Muscle of back (tissue), 11 donors: ENCODE data around the gene NPHS1. TPM values are rescaled to one million over a fixed set of nuclear protein-coding genes. Genes with fewer than 3 reads are reported as not detected.
A peak's percentile ranks its signal among the peaks of the same experiment; 100 is the strongest.

Experiments
- DNase-seq, 3 donors: peaks; one replicate each; pipeline versions ENCODE4 v3.0.0 to v3.0.0-alpha.2; 2013
- polyA plus RNA-seq, 10 donors: library from polyadenylated mRNA; unstranded; fragments of 120-200 nt; gene quantifications; one replicate each; pipeline ENCODE4 v1.2.1, GENCODE V29; 2013; ENCODE audit not compliant: insufficient read length in 10 of 10

Gene NPHS1
- polyA plus RNA-seq, 10 donors: 0.09 to 0.52 (median 0.15) TPM; not detected in 2

- no peak for DNase-seq
These were observed 62.9 kb downstream of the NPHS1 start for GRCh38 chr19:35789195-35789977.

- no peak for DNase-seq
These were observed 63.9 kb downstream of the NPHS1 start for GRCh38 chr19:35788205-35788960.

- no peak for DNase-seq
These were observed 65.0 kb downstream of the NPHS1 start for GRCh38 chr19:35787227-35787799.

GRCh38 chr19:35786299-35787160 lies 65.8 kb downstream of the NPHS1 start:
- DNase-seq: no peak

- DNase-seq: no peak
These were observed 67.0 kb downstream of the NPHS1 start for GRCh38 chr19:35785339-35785627.

- DNase-seq: no peak
These were observed 67.6 kb downstream of the NPHS1 start for GRCh38 chr19:35784503-35785338.

- DNase-seq: no peak
These were observed 68.6 kb downstream of the NPHS1 start for GRCh38 chr19:35783469-35784434.

- DNase-seq: no peak
These were observed 69.7 kb downstream of the NPHS1 start for GRCh38 chr19:35782589-35782988.

- DNase-seq: no peak
These were observed 70.7 kb downstream of the NPHS1 start for GRCh38 chr19:35781650-35782049.

GRCh38 chr19:35780717-35781116 lies 71.6 kb downstream of the NPHS1 start:
- no peak for DNase-seq

GRCh38 chr19:35780058-35780457 lies 72.2 kb downstream of the NPHS1 start:
- DNase-seq: no peak

- DNase-seq: no peak
These were observed 73.3 kb downstream of the NPHS1 start for GRCh38 chr19:35779033-35779432.

GRCh38 chr19:35777961-35778360 lies 74.3 kb downstream of the NPHS1 start:
- DNase-seq: no peak

- peak in 1 of 3 donors; percentile 30 for DNase-seq
These were observed 75.0 kb downstream of the NPHS1 start for GRCh38 chr19:35777086-35777841.

- DNase-seq: peak in 1 of 3 donors; percentile 45
These were observed 76.1 kb downstream of the NPHS1 start for GRCh38 chr19:35776102-35776788.
